Glomerular endothelial cell (primary cell): ENCODE measurements around the gene FXYD2. TPM values are rescaled to one million over a fixed set of nuclear protein-coding genes. Genes with fewer than 3 reads are reported as not detected.

Experiments
- DNase-seq: peaks from one replicate; pipeline ENCODE4 v3.0.0-alpha.2; 2011; ENCODE audit warnings: low read depth, low spot score; ENCODE audit errors: extremely low read depth
- total RNA-seq: library from RNA; depleted of rRNA; stranded (reverse); fragments of >200 nt; gene quantifications from 2 replicates; pipeline ENCODE4 v1.2.3, GENCODE V29; 2015

FXYD2 gene
- total RNA-seq, 1 donor from 2014 or later, result 3.4 TPM

DNA sequence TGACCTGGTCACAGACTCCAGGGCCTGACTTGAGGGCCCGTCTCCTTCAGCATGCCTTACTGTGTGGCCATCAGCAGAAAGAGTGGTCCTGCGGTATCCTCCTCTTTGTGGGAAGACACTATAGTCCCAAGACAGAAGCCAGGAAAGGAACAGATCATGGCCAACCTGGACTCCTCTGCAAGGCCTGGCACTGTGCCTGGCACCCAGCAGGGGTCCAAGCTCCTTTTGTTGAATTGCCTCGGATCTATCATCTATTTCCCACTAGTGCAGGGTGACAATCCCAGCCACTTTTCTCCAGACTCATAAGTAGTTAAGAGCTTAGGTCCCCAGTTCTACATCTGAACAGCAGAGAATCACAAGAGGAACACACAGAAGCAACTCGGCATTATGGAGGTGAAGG lies 54.5 kb downstream of the FXYD2 start:
- no peak for DNase-seq

Other genes with a start within 250 kb of the FXYD2 start
- gene DSCAML1, start 27.5 kb downstream of the FXYD2 start, total RNA-seq, result 0.05 TPM in 1 of 2 replicates, not detected in the other
- 16.4 and 20.0 TPM in 2 replicates for gene FXYD6, start 51.9 kb upstream of the FXYD2 start, total RNA-seq
- gene TMPRSS13, start 104.7 kb upstream of the FXYD2 start, total RNA-seq, result 0.05 and 0.06 TPM in 2 replicates
- gene IL10RA, start 161.7 kb upstream of the FXYD2 start, total RNA-seq, result 0.12 and 0.78 TPM in 2 replicates